ENCODE results near the gene SLC25A25. TPM values are rescaled to one million over a fixed set of nuclear protein-coding genes. Genes with fewer than 3 reads are reported as not detected.
A peak's percentile ranks its signal among the peaks of the same experiment; 100 is the strongest.

SLC25A25 gene
- total and polyA plus RNA-seq, 2 of the 8 experiments (the other 6 are each of a cell fraction or from before 2014, with no cell fraction given): 6.5 to 18.5 TPM

DNA sequence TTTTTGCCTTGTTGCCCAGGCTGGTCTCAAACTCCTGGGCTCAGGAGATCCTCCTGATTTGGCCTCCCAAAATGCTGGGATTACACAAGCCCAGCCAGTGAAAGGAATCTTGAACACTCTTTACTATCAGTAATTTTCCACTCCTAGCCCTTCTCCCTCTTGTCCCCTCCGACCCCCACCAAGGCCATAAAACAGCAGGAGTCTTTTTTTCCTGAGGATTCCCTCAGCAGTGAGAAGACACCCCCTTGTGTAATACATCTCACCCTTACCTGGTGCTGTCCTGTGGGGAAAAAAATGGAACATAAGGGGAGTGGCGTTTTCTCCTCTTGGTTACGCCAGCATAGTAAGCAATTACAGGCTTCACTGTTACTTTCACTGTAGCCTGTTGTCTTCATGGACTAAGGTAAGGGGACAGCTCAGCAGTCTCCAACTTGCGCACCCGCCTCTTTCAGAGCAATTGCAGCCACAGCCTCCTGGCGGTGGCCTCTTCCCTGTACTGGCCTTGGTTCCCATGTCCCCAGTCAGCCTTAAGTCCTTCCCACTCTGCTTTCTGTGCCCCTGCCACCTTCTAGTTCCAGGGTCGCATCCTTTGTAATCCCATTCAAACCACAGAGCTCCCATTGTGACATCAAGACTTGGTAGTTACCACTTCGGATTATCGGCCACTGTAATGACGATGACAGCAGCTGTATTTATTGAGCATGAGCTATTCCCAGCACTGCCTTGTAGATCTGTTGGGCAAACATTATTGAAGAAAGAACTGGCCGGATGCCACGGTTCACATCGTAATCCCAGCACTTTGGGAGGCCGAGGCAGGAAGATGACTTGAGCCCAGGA lies 10.9 kb upstream of the SLC25A25 start:
- Histone ChIP-seq H4K8ac (ENCODE audit: extremely low read depth, insufficient read depth, low read length) (peak overlapping the region; percentile 77; the same call in 1 of the 2 replicates), H3K4ac (replicated peaks; ENCODE audit: insufficient read length, low read depth, low read length) (no peak overlapping the region), H3K79me2 (ENCODE audit: control insufficient read depth in 1 of 2, insufficient read depth in 2 of 2, low read length in 2 of 2) (no peaks in the 10 kb centered on the region), H2BK20ac (ENCODE audit: low read length) (peak overlapping the region; percentile 43; the same call in 1 of the 2 replicates), H2BK5ac (ENCODE audit: low read depth, low read length) (no peak overlapping the region), H2AFZ (ENCODE audit: low read length) (no peak overlapping the region), H2AK5ac (ENCODE audit: low read depth, low read length) (0 out of 2 replicates have a peak overlapping the region, but pooled peaks have one; percentile 34), H3K14ac (ENCODE audit: insufficient read length) (no peak overlapping the region), H3K23me2 (ENCODE audit: low read depth, low read length) (peaks cover 2% of the 10 kb centered on the region; the same call in 1 of the 2 replicates), H4K5ac (ENCODE audit: insufficient read length, low read depth, low read length) (no peak overlapping the region), H2BK12ac (ENCODE audit: low read depth, low read length) (peak overlapping the region; percentile 88; the same call in 1 of the 2 replicates), H3K9ac (replicated peaks in 1 of 4; ENCODE audit: extremely low read depth in 1 of 4, low read depth in 3 of 4, low read length in 3 of 4) (no peak overlapping the region), H3K27me3 (replicated peaks in 1 of 4; ENCODE audit: control insufficient read depth in 3 of 4, extremely low read depth in 1 of 4, insufficient read depth in 3 of 4, low read length in 3 of 4) (no peaks in the 10 kb centered on the region), H2BK120ac (replicated peaks; ENCODE audit: low read depth, low read length) (no peak overlapping the region), H4K91ac (replicated peaks; ENCODE audit: insufficient read length, low read length) (peak overlapping the region; percentile 67), H3K36me3 (ENCODE audit: control insufficient read depth in 2 of 4, insufficient read depth in 4 of 4, low read length in 3 of 4) (peaks cover 0 to 2% (median 0%) of the 10 kb centered on the region in 4 experiments; a peak in 1 of 8 replicates), H3K18ac (ENCODE audit: extremely low read depth, low read length) (no peak overlapping the region), H4K20me1 (replicated peaks in 1 of 2; ENCODE audit: control insufficient read depth in 1 of 2, insufficient read depth in 2 of 2, low read length in 2 of 2) (no peaks in the 10 kb centered on the region), H3K27ac (ENCODE audit: low read depth, low read length) (no peak overlapping the region), H3K23ac (ENCODE audit: insufficient read length) (no peak overlapping the region), H3K9me3 (ENCODE audit: insufficient read depth in 2 of 2, low read depth in 1 of 2, low read length in 1 of 2) (no peaks in the 10 kb centered on the region), H3K79me1 (ENCODE audit: low read depth, low read length) (no peaks in the 10 kb centered on the region), H3K4me3 (ENCODE audit: extremely low read depth in 1 of 4, insufficient read depth in 2 of 4, low read depth in 3 of 4, low read length in 4 of 4) (no peak overlapping the region), H3K4me2 (ENCODE audit: insufficient read depth in 1 of 2, low read depth in 2 of 2, low read length in 2 of 2) (no peak overlapping the region; a peak in 1 of 4 replicates), H3K56ac (replicated peaks; ENCODE audit: insufficient read length, low read depth, low read length) (no peak overlapping the region), H2BK15ac (ENCODE audit: low read length) (peak overlapping the region; percentile 95), H3K4me1 (replicated peaks in 1 of 4; ENCODE audit: control insufficient read depth in 3 of 4, insufficient read depth in 4 of 4, low read length in 3 of 4) (peaks cover 0 to 17% (median 13%) of the 10 kb centered on the region in 4 experiments; a peak in 4 of 7 replicates)
- peak in 1 of 3 experiments; percentile 33; a peak in 1 of 4 replicates for TF ChIP-seq CTCF (IDR thresholded peaks at IDR 0.05; ENCODE audit: control extremely low read depth in 1 of 3, insufficient read depth in 1 of 3, low read depth in 1 of 3, low read length in 3 of 3)
- TF ChIP-seq HDAC6 (IDR thresholded peaks at IDR 0.05; ENCODE audit: low read depth, low read length): no peak
- no peak for TF ChIP-seq CEBPB (IDR thresholded peaks at IDR 0.05; ENCODE audit: low read depth, low read length)
- TF ChIP-seq CHD1 (IDR thresholded peaks at IDR 0.05; ENCODE audit: low read depth, low read length): no peak
- no peak for TF ChIP-seq TEAD4 (IDR thresholded peaks at IDR 0.05; ENCODE audit: low read depth, low read length)
- DNase-seq (ENCODE audit: low read depth in 1 of 2, low spot score in 2 of 2): no peak
- no peak for FAIRE-seq
- ChIA-PET CTCF (ENCODE audit: partially characterized antibody) (interaction anchor here (0.6 to 2.7 kb wide), 14 partner anchors 9 to 390 kb away, joined by 3 to 13 read pairs (median 4); partner anchors contain the start of genes EEIG1 and NAIF1), POLR2A (ENCODE audit: partially characterized antibody) (interaction anchor here (1.1 to 2.2 kb wide), 3 partner anchors 8 to 107 kb away, joined by 3 to 6 read pairs (median 3); partner anchors contain the start of genes NAIF1 and SLC25A25)
- 81% methylated on average over 14 of the region's 14 CpGs; no CpG with 5 or more reads in 1 of the 2 experiments for WGBS, 2 experiments (ENCODE audit: extremely low coverage in 1 of 2, insufficient coverage in 1 of 2, insufficient read length in 1 of 2, insufficient replicate concordance in 2 of 2, low coverage in 1 of 2, low lambda C conversion rate in 2 of 2, missing lambda C conversion rate in 1 of 2)
